HEK293 (cell line): ENCODE results near the gene THSD7B.

Experiments used
- CTCF ChIA-PET: fragments of 350-600 bp; formaldehyde crosslinking; extraction: SDS; loops from one replicate; lab custom pipeline; 2021; ENCODE audit warnings: antibody characterized with exemption; lab: Yijun Ruan, JAX
- POLR2A ChIA-PET: fragments of 300-600 bp; formaldehyde crosslinking; extraction: SDS; loops from one replicate; lab custom pipeline; 2020; ENCODE audit warnings: antibody characterized with exemption, inconsistent platforms; lab: Yijun Ruan, JAX
- H3K27ac ChIP-seq: fragments of 200-500 bp; sonication (Bioruptor generic); 2 replicates; pipeline ENCODE4 v1.5.1; 2014; ENCODE audit warnings: low read depth, low read length, control low read depth, inconsistent platforms; ENCODE audit errors: extremely low read depth
- H3K36me3 ChIP-seq, 2 experiments: fragments of 200-500 bp in 1 of 2; sonication (Bioruptor generic) in 1 of 2; 1 replicate in 1 of 2; 2 replicates in 1 of 2; pipeline ENCODE4 v1.5.1; 2014 to 2017; ENCODE audit warnings: inconsistent platforms in 2 of 2, low read length in 2 of 2; ENCODE audit not compliant: control insufficient read depth in 2 of 2, insufficient read depth in 1 of 2
- H3K4me1 ChIP-seq: fragments of 200-500 bp; sonication (Bioruptor generic); 2 replicates; pipeline ENCODE4 v1.5.1; 2014; ENCODE audit warnings: mild to moderate bottlenecking, low read length, inconsistent platforms; ENCODE audit not compliant: control insufficient read depth, insufficient read depth
- H3K4me3 ChIP-seq: 2 replicates; pipeline ENCODE4 v1.5.1; 2011; ENCODE audit warnings: low read depth, mild to moderate bottlenecking, control low read depth, low read length, moderate library complexity
- H3K9me3 ChIP-seq: fragments of 200-500 bp; sonication (Bioruptor generic); 2 replicates; pipeline ENCODE4 v1.5.1; 2014; ENCODE audit warnings: low read depth, low read length, inconsistent platforms; ENCODE audit not compliant: control insufficient read depth, insufficient read depth
- ELK4 ChIP-seq: IDR thresholded peaks from 2 replicates; pipeline ENCODE4 v1.6.1; 2011; ENCODE audit warnings: mild to moderate bottlenecking, low read depth, low read length, borderline replicate concordance
- HIC1 ChIP-seq: fragments of 450-650 bp; formaldehyde crosslinking; IDR thresholded peaks from 2 replicates; pipeline ENCODE4 v1.5.1; 2016; ENCODE audit warnings: missing biosample characterization, missing genetic modification characterization
- KLF16 ChIP-seq: fragments of 450-650 bp; formaldehyde crosslinking; IDR thresholded peaks from 2 replicates; pipeline ENCODE4 v1.5.1; 2017; ENCODE audit warnings: missing biosample characterization, missing genetic modification characterization
- MZF1 ChIP-seq: fragments of 450-650 bp; formaldehyde crosslinking; IDR thresholded peaks from 2 replicates; pipeline ENCODE4 v1.5.1; 2017; ENCODE audit warnings: missing biosample characterization, missing genetic modification characterization, borderline replicate concordance
- PRDM10 ChIP-seq: fragments of 450-650 bp; formaldehyde crosslinking; IDR thresholded peaks from 2 replicates; pipeline ENCODE4 v1.5.1; 2016; ENCODE audit warnings: missing biosample characterization, missing genetic modification characterization
- SALL2 ChIP-seq: fragments of 450-650 bp; formaldehyde crosslinking; IDR thresholded peaks from 2 replicates; pipeline ENCODE4 v1.5.0; 2017; ENCODE audit warnings: missing biosample characterization, mild to moderate bottlenecking, missing genetic modification characterization, borderline replicate concordance
- WT1 ChIP-seq: fragments of 450-650 bp; formaldehyde crosslinking; IDR thresholded peaks from 2 replicates; pipeline ENCODE4 v1.5.1; 2016; ENCODE audit warnings: missing biosample characterization, missing genetic modification characterization
- ZBTB10 ChIP-seq: fragments of 450-650 bp; formaldehyde crosslinking; IDR thresholded peaks from 2 replicates; pipeline ENCODE4 v1.5.1; 2016; ENCODE audit warnings: missing biosample characterization, missing genetic modification characterization
- ZBTB48 ChIP-seq: fragments of 450-650 bp; formaldehyde crosslinking; IDR thresholded peaks from 2 replicates; pipeline ENCODE4 v1.5.1; 2016; ENCODE audit warnings: missing biosample characterization, missing genetic modification characterization
- ZFP69B ChIP-seq: fragments of 450-650 bp; formaldehyde crosslinking; IDR thresholded peaks from 2 replicates; pipeline ENCODE4 v1.5.1; 2016; ENCODE audit warnings: missing biosample characterization, missing genetic modification characterization
- ZNF114 ChIP-seq: fragments of 450-650 bp; formaldehyde crosslinking; IDR thresholded peaks from 2 replicates; pipeline ENCODE4 v1.5.0; 2017; ENCODE audit warnings: missing biosample characterization, missing genetic modification characterization
- ZNF133 ChIP-seq: fragments of 450-650 bp; formaldehyde crosslinking; IDR thresholded peaks from 2 replicates; pipeline ENCODE4 v1.5.1; 2016; ENCODE audit warnings: missing biosample characterization, missing genetic modification characterization
- ZNF138 ChIP-seq: fragments of 450-650 bp; formaldehyde crosslinking; IDR thresholded peaks from 2 replicates; pipeline ENCODE4 v1.5.1; 2016; ENCODE audit warnings: missing biosample characterization, missing genetic modification characterization, borderline replicate concordance
- ZNF155 ChIP-seq: fragments of 450-650 bp; formaldehyde crosslinking; IDR thresholded peaks from 2 replicates; pipeline ENCODE4 v1.5.1; 2016; ENCODE audit warnings: missing biosample characterization, missing genetic modification characterization
- ZNF157 ChIP-seq: fragments of 450-650 bp; formaldehyde crosslinking; IDR thresholded peaks from 2 replicates; pipeline ENCODE4 v1.5.1; 2016; ENCODE audit warnings: missing biosample characterization, missing genetic modification characterization
- ZNF174 ChIP-seq: fragments of 450-650 bp; formaldehyde crosslinking; IDR thresholded peaks from 2 replicates; pipeline ENCODE4 v1.5.0; 2017; ENCODE audit warnings: missing biosample characterization, mild to moderate bottlenecking, missing genetic modification characterization
- ZNF184 ChIP-seq: fragments of 450-650 bp; IDR thresholded peaks from 2 replicates; pipeline ENCODE4 v1.5.1; 2018; ENCODE audit warnings: missing biosample characterization, mild to moderate bottlenecking, missing genetic modification characterization
- ZNF211 ChIP-seq: fragments of 450-650 bp; formaldehyde crosslinking; IDR thresholded peaks from 2 replicates; pipeline ENCODE4 v1.5.1; 2016; ENCODE audit warnings: low read depth, missing biosample characterization, missing genetic modification characterization
- ZNF214 ChIP-seq: fragments of 450-650 bp; formaldehyde crosslinking; IDR thresholded peaks from 2 replicates; pipeline ENCODE4 v1.5.1; 2017; ENCODE audit warnings: missing biosample characterization, mild to moderate bottlenecking, missing genetic modification characterization, borderline replicate concordance
- ZNF274 ChIP-seq, 2 experiments: fragments of 200-500 bp in 1 of 2; fragments of 450-650 bp in 1 of 2; sonication (Bioruptor generic) in 1 of 2; formaldehyde crosslinking in 1 of 2; IDR thresholded peaks; 2 replicates each; pipeline versions ENCODE4 v1.5.1 to v1.6.1; 2014 to 2016; ENCODE audit warnings: borderline replicate concordance in 1 of 2, inconsistent platforms in 1 of 2, low read length in 1 of 2, missing biosample characterization in 1 of 2, missing genetic modification characterization in 1 of 2
- ZNF645 ChIP-seq: fragments of 450-650 bp; formaldehyde crosslinking; IDR thresholded peaks from 2 replicates; pipeline ENCODE4; 2016; ENCODE audit warnings: missing biosample characterization, missing genetic modification characterization
- ZNF658 ChIP-seq: fragments of 450-650 bp; formaldehyde crosslinking; IDR thresholded peaks from 2 replicates; pipeline ENCODE4; 2016; ENCODE audit warnings: missing biosample characterization, missing genetic modification characterization
- ZNF768 ChIP-seq: fragments of 450-650 bp; formaldehyde crosslinking; IDR thresholded peaks from 2 replicates; pipeline ENCODE4 v1.5.1; 2018; ENCODE audit warnings: missing biosample characterization, mild to moderate bottlenecking, missing genetic modification characterization

The THSD7B gene

GRCh38 chr2:137654046-137654445 lies 888.7 kb downstream of the THSD7B start (continued):
- TF ChIP-seq ZNF174 (tag by site-specific recombination) (no peak), ZFP69B (tag by site-specific recombination) (no peak), PRDM10 (tag by site-specific recombination) (no peak), ZNF133 (tag by site-specific recombination) (no peak)

GRCh38 chr2:137655814-137656213 lies 890.5 kb downstream of the THSD7B start:
- CTCF ChIA-PET: interaction anchor here (0.7 kb wide), 1 partner anchor 109 kb away, joined by 4 read pairs; no protein-coding TSS in a partner anchor
- POLR2A ChIA-PET: no interaction called here

GRCh38 chr2:137658433-137658832 lies 893.1 kb downstream of the THSD7B start:
- ChIA-PET CTCF (interaction anchor here (0.7 kb wide), 1 partner anchor 18 kb away, joined by 3 read pairs; no protein-coding TSS in a partner anchor), POLR2A (no interaction called here)
- no peak overlapping the region for H3K4me3 ChIP-seq
- H3K36me3 ChIP-seq: no peaks in the 10 kb centered on the region
- no peaks in the 10 kb centered on the region for H3K4me1 ChIP-seq
- H3K9me3 ChIP-seq: no peaks in the 10 kb centered on the region
- no peak overlapping the region for H3K27ac ChIP-seq
- TF ChIP-seq ZNF138 (tag by site-specific recombination) (no peak), ZNF274 (IDR thresholded peaks at IDR 0.05; ENCODE audit: low read length) (no peak), ZNF274 (tag by site-specific recombination; IDR thresholded peaks at IDR 0.05; ENCODE audit: borderline replicate concordance) (no peak), ZNF645 (tag by site-specific recombination) (no peak), ZNF157 (no peak), KLF16 (tag by site-specific recombination) (no peak), ZBTB48 (no peak), ELK4 (no peak), ZNF768 (tag by site-specific recombination) (no peak), ZBTB10 (no peak), ZNF184 (tag by site-specific recombination) (no peak), MZF1 (tag by site-specific recombination) (no peak), SALL2 (no peak)

More at GRCh38 chr2:137655814-137656213, 890.5 kb downstream of the THSD7B start:
- Histone ChIP-seq H3K4me3 (no peak overlapping the region), H3K36me3 (no peaks in the 10 kb centered on the region), H3K4me1 (no peaks in the 10 kb centered on the region)
- no peak for TF ChIP-seq ZNF114 (tag by site-specific recombination)
- no peak for TF ChIP-seq ZNF658 (tag by site-specific recombination)
- no peak for TF ChIP-seq ZNF214 (tag by site-specific recombination)
- TF ChIP-seq WT1: no peak
- no peak for TF ChIP-seq ZNF138 (tag by site-specific recombination)
- TF ChIP-seq HIC1 (tag by site-specific recombination): no peak
- no peak for TF ChIP-seq ZNF211
- TF ChIP-seq ZNF155: no peak
- TF ChIP-seq, all 188 proteins: peak for 0
- H3K27ac ChIP-seq: no peak overlapping the region
- H3K9me3 ChIP-seq: no peaks in the 10 kb centered on the region
